ENCODE measurements around the gene DLG2. TPM values are rescaled to one million over a fixed set of nuclear protein-coding genes. Genes with fewer than 3 reads are reported as not detected.

Gene DLG2
- polyA plus RNA-seq, 3 donors, result 0.24 to 0.39 TPM; not detected in 1

GRCh38 chr11:85572056-85572455 is 55.1 kb downstream of the DLG2 start:
- Mint-ChIP-seq H3K4me1 (no peaks in the 10 kb centered on the region), H3K4me3 (no peak overlapping the region), H3K9me3 (peaks cover 0 to 10% (median 6%) of the 10 kb centered on the region in 7 donors), H3K27ac (no peak overlapping the region), H3K27me3 (ENCODE audit: low read depth in 3 of 3) (peaks cover 0 to 5% (median 1%) of the 10 kb centered on the region in 3 donors), H3K36me3 (no peaks in the 10 kb centered on the region)
- no peak overlapping the region for H3K9ac ChIP-seq (ENCODE audit: insufficient read depth, low read length, poor library complexity, severe bottlenecking)
- no peaks in the 10 kb centered on the region for H4K20me1 ChIP-seq (ENCODE audit: insufficient read depth, low read length)
- H3K4me1 ChIP-seq (ENCODE audit: control insufficient read depth in 1 of 2, insufficient read depth in 2 of 2, low read length in 2 of 2), result no peaks in the 10 kb centered on the region
- DNase-seq, result no peak
- no peaks in the 10 kb centered on the region for H3K79me2 ChIP-seq (ENCODE audit: insufficient read depth, low read length)
- H3K36me3 ChIP-seq (replicated peaks in 1 of 2; ENCODE audit: control insufficient read depth in 1 of 2, insufficient read depth in 2 of 2, low read length in 2 of 2), result no peaks in the 10 kb centered on the region
- no peak overlapping the region for H2AFZ ChIP-seq (ENCODE audit: insufficient read depth, low read depth, low read length, poor library complexity, severe bottlenecking)
- no peaks in the 10 kb centered on the region for H3K9me3 ChIP-seq (replicated peaks in 1 of 2; ENCODE audit: control insufficient read depth in 1 of 2, insufficient read depth in 1 of 2, low read length in 2 of 2)
- H3K27ac ChIP-seq (ENCODE audit: low read depth in 1 of 2, low read length in 2 of 2), result no peak overlapping the region
- intact Hi-C loops (cut with micrococcal nuclease), result no loop called here
- H3K27me3 ChIP-seq (ENCODE audit: control insufficient read depth in 2 of 2, insufficient read depth in 2 of 2, low read length in 2 of 2), result no peaks in the 10 kb centered on the region
- WGBS (ENCODE audit: insufficient coverage), result no CpG with 5 or more reads among the region's 2 CpGs
- no peak overlapping the region for H3K4me3 ChIP-seq (replicated peaks in 1 of 3; ENCODE audit: low read depth in 2 of 3, low read length in 3 of 3)
- no peak overlapping the region for H3K4me2 ChIP-seq (replicated peaks; ENCODE audit: extremely low read depth, low read length, poor library complexity, severe bottlenecking)
- TF ChIP-seq, protein P1, sequence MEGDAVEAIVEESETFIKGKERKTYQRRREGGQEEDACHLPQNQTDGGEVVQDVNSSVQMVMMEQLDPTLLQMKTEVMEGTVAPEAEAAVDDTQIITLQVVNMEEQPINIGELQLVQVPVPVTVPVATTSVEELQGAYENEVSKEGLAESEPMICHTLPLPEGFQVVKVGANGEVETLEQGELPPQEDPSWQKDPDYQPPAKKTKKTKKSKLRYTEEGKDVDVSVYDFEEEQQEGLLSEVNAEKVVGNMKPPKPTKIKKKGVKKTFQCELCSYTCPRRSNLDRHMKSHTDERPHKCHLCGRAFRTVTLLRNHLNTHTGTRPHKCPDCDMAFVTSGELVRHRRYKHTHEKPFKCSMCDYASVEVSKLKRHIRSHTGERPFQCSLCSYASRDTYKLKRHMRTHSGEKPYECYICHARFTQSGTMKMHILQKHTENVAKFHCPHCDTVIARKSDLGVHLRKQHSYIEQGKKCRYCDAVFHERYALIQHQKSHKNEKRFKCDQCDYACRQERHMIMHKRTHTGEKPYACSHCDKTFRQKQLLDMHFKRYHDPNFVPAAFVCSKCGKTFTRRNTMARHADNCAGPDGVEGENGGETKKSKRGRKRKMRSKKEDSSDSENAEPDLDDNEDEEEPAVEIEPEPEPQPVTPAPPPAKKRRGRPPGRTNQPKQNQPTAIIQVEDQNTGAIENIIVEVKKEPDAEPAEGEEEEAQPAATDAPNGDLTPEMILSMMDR (IDR thresholded peaks at IDR 0.05), result no peak

- no peaks in the 10 kb centered on the region for H3K27me3 ChIP-seq (ENCODE audit: control insufficient read depth in 2 of 2, insufficient read depth in 2 of 2, low read length in 2 of 2)
- no peak overlapping the region for H3K9ac ChIP-seq (ENCODE audit: insufficient read depth, low read length, poor library complexity, severe bottlenecking)
- H3K4me3 ChIP-seq (replicated peaks in 1 of 3; ENCODE audit: low read depth in 2 of 3, low read length in 3 of 3), result no peak overlapping the region
- H3K79me2 ChIP-seq (ENCODE audit: insufficient read depth, low read length), result no peaks in the 10 kb centered on the region
- no peak for DNase-seq
- no peak overlapping the region for H2AFZ ChIP-seq (ENCODE audit: insufficient read depth, low read depth, low read length, poor library complexity, severe bottlenecking)
- H4K20me1 ChIP-seq (ENCODE audit: insufficient read depth, low read length), result no peaks in the 10 kb centered on the region
- H3K9me3 ChIP-seq (replicated peaks in 1 of 2; ENCODE audit: control insufficient read depth in 1 of 2, insufficient read depth in 1 of 2, low read length in 2 of 2), result no peaks in the 10 kb centered on the region
- H3K4me2 ChIP-seq (replicated peaks; ENCODE audit: extremely low read depth, low read length, poor library complexity, severe bottlenecking), result no peak overlapping the region
- no peak overlapping the region for H3K27ac ChIP-seq (ENCODE audit: low read depth in 1 of 2, low read length in 2 of 2)
- H3K4me1 ChIP-seq (ENCODE audit: control insufficient read depth in 1 of 2, insufficient read depth in 2 of 2, low read length in 2 of 2), result no peaks in the 10 kb centered on the region
- H3K36me3 ChIP-seq (replicated peaks in 1 of 2; ENCODE audit: control insufficient read depth in 1 of 2, insufficient read depth in 2 of 2, low read length in 2 of 2), result no peaks in the 10 kb centered on the region
- no CpG with 5 or more reads among the region's 4 CpGs for WGBS (ENCODE audit: insufficient coverage)
- Mint-ChIP-seq H3K27me3 (ENCODE audit: low read depth in 3 of 3) (peaks cover 0 to 2% (median 1%) of the 10 kb centered on the region in 3 donors), H3K4me3 (no peak overlapping the region), H3K9me3 (peaks cover 0 to 7% (median 5%) of the 10 kb centered on the region in 7 donors), H3K36me3 (no peaks in the 10 kb centered on the region), H3K27ac (no peak overlapping the region), H3K4me1 (no peaks in the 10 kb centered on the region)
- TF ChIP-seq, protein P1 (IDR thresholded peaks at IDR 0.05), result no peak
- intact Hi-C loops (cut with micrococcal nuclease), result no loop called here
Measured at GRCh38 chr11:85569525-85569924, 57.6 kb downstream of the DLG2 start.

All from CD14-positive monocyte (primary cell).